ENCODE measurements around the gene MYO1A.
"Not testable (repeated sequence)": the region's sequence is repeated elsewhere in the genome, so short reads cannot be mapped to it uniquely, and the experiment has no call there.

The MYO1A gene

GRCh38 chr12:56991319-56992246 lies 58.3 kb downstream of the MYO1A start:
- no peak for DNase-seq

GRCh38 chr12:56990648-56991318 lies 59.1 kb downstream of the MYO1A start:
- DNase-seq = no peak

- no peak for DNase-seq
These were observed 59.9 kb downstream of the MYO1A start for GRCh38 chr12:56989861-56990610.

- DNase-seq = no peak
These were observed 61.7 kb downstream of the MYO1A start for GRCh38 chr12:56988207-56988739.

- DNase-seq = peak; percentile 75
These were observed 62.3 kb downstream of the MYO1A start for GRCh38 chr12:56987551-56988053.

GRCh38 chr12:56987011-56987410 lies 62.9 kb downstream of the MYO1A start:
- DNase-seq = no peak

- not testable (repeated sequence) for DNase-seq
These were observed 64.2 kb downstream of the MYO1A start for GRCh38 chr12:56985714-56986113.

GRCh38 chr12:56983386-56983785 lies 66.5 kb downstream of the MYO1A start:
- DNase-seq = no peak

GRCh38 chr12:56982578-56983236 lies 67.2 kb downstream of the MYO1A start:
- not testable (repeated sequence) for DNase-seq

GRCh38 chr12:56980941-56981530 lies 68.9 kb downstream of the MYO1A start:
- no peak for DNase-seq

GRCh38 chr12:56980268-56980667 lies 69.7 kb downstream of the MYO1A start:
- no peak for DNase-seq

GRCh38 chr12:56979628-56980027 lies 70.3 kb downstream of the MYO1A start:
- no peak for DNase-seq

Data from activated naive CD4-positive, alpha-beta T cell treated with Interleukin-2 at 50 U/mL for 16 hours (primary cell).